ENCODE measurements around the gene MACROD2. TPM values are rescaled to one million over a fixed set of nuclear protein-coding genes. Genes with fewer than 3 reads are reported as not detected.

MACROD2 gene
- total RNA-seq, 1 donor from 2014 or later, result 3.1 TPM

GRCh38 chr20:15068486-15068885, 1073.2 kb downstream of the MACROD2 start:
- no peak overlapping the region for H3K4me3 ChIP-seq (ENCODE audit: low read length in 3 of 3)
- H3K27me3 ChIP-seq (ENCODE audit: control insufficient read depth in 3 of 3, insufficient read depth in 3 of 3, low read length in 3 of 3), result no peaks in the 10 kb centered on the region
- no peaks in the 10 kb centered on the region for H3K36me3 ChIP-seq (ENCODE audit: control insufficient read depth in 3 of 3, insufficient read depth in 3 of 3, low read length in 3 of 3)
- H3K27ac ChIP-seq (ENCODE audit: low read depth, low read length), result no peak overlapping the region
- no peaks in the 10 kb centered on the region for H3K9me3 ChIP-seq (ENCODE audit: control insufficient read depth in 3 of 3, low read length in 3 of 3)
- no peaks in the 10 kb centered on the region for H3K4me1 ChIP-seq (ENCODE audit: control insufficient read depth in 3 of 3, insufficient read depth in 3 of 3, low read length in 3 of 3)
- H3K9ac ChIP-seq (ENCODE audit: low read depth in 1 of 3, low read length in 3 of 3), result no peak overlapping the region

- Histone ChIP-seq H3K4me3 (ENCODE audit: low read length in 3 of 3) (no peak overlapping the region), H3K9me3 (ENCODE audit: control insufficient read depth in 3 of 3, low read length in 3 of 3) (no peaks in the 10 kb centered on the region), H3K9ac (ENCODE audit: low read depth in 1 of 3, low read length in 3 of 3) (no peak overlapping the region), H3K27ac (ENCODE audit: low read depth, low read length) (no peak overlapping the region), H3K4me1 (ENCODE audit: control insufficient read depth in 3 of 3, insufficient read depth in 3 of 3, low read length in 3 of 3) (no peaks in the 10 kb centered on the region), H3K36me3 (ENCODE audit: control insufficient read depth in 3 of 3, insufficient read depth in 3 of 3, low read length in 3 of 3) (no peaks in the 10 kb centered on the region), H3K27me3 (ENCODE audit: control insufficient read depth in 3 of 3, insufficient read depth in 3 of 3, low read length in 3 of 3) (no peaks in the 10 kb centered on the region)
These were observed 1074.0 kb downstream of the MACROD2 start for GRCh38 chr20:15069355-15069754.

GRCh38 chr20:15071085-15071808, 1075.9 kb downstream of the MACROD2 start:
- no peaks in the 10 kb centered on the region for H3K9me3 ChIP-seq (ENCODE audit: control insufficient read depth in 3 of 3, low read length in 3 of 3)
- no peak overlapping the region for H3K9ac ChIP-seq (ENCODE audit: low read depth in 1 of 3, low read length in 3 of 3)
- no peak overlapping the region for H3K4me3 ChIP-seq (ENCODE audit: low read length in 3 of 3)
- H3K4me1 ChIP-seq (ENCODE audit: control insufficient read depth in 3 of 3, insufficient read depth in 3 of 3, low read length in 3 of 3), result no peaks in the 10 kb centered on the region
- no peaks in the 10 kb centered on the region for H3K27me3 ChIP-seq (ENCODE audit: control insufficient read depth in 3 of 3, insufficient read depth in 3 of 3, low read length in 3 of 3)
- no peak overlapping the region for H3K27ac ChIP-seq (ENCODE audit: low read depth, low read length)
- no peaks in the 10 kb centered on the region for H3K36me3 ChIP-seq (ENCODE audit: control insufficient read depth in 3 of 3, insufficient read depth in 3 of 3, low read length in 3 of 3)

GRCh38 chr20:15072316-15072715, 1077.0 kb downstream of the MACROD2 start:
- Histone ChIP-seq H3K36me3 (ENCODE audit: control insufficient read depth in 3 of 3, insufficient read depth in 3 of 3, low read length in 3 of 3) (no peaks in the 10 kb centered on the region), H3K4me3 (ENCODE audit: low read length in 3 of 3) (no peak overlapping the region), H3K27me3 (ENCODE audit: control insufficient read depth in 3 of 3, insufficient read depth in 3 of 3, low read length in 3 of 3) (no peaks in the 10 kb centered on the region), H3K9me3 (ENCODE audit: control insufficient read depth in 3 of 3, low read length in 3 of 3) (no peaks in the 10 kb centered on the region), H3K27ac (ENCODE audit: low read depth, low read length) (no peak overlapping the region), H3K9ac (ENCODE audit: low read depth in 1 of 3, low read length in 3 of 3) (no peak overlapping the region), H3K4me1 (ENCODE audit: control insufficient read depth in 3 of 3, insufficient read depth in 3 of 3, low read length in 3 of 3) (no peaks in the 10 kb centered on the region)

- no peak overlapping the region for H3K9ac ChIP-seq (ENCODE audit: low read depth in 1 of 3, low read length in 3 of 3)
- no peak overlapping the region for H3K27ac ChIP-seq (ENCODE audit: low read depth, low read length)
- no peaks in the 10 kb centered on the region for H3K27me3 ChIP-seq (ENCODE audit: control insufficient read depth in 3 of 3, insufficient read depth in 3 of 3, low read length in 3 of 3)
- H3K9me3 ChIP-seq (ENCODE audit: control insufficient read depth in 3 of 3, low read length in 3 of 3), result no peaks in the 10 kb centered on the region
- no peaks in the 10 kb centered on the region for H3K4me1 ChIP-seq (ENCODE audit: control insufficient read depth in 3 of 3, insufficient read depth in 3 of 3, low read length in 3 of 3)
- H3K4me3 ChIP-seq (ENCODE audit: low read length in 3 of 3), result no peak overlapping the region
- H3K36me3 ChIP-seq (ENCODE audit: control insufficient read depth in 3 of 3, insufficient read depth in 3 of 3, low read length in 3 of 3), result no peaks in the 10 kb centered on the region
These were observed 1080.3 kb downstream of the MACROD2 start for GRCh38 chr20:15075586-15075985.

- H3K9ac ChIP-seq (ENCODE audit: low read depth in 1 of 3, low read length in 3 of 3), result no peak overlapping the region
- H3K4me1 ChIP-seq (ENCODE audit: control insufficient read depth in 3 of 3, insufficient read depth in 3 of 3, low read length in 3 of 3), result no peaks in the 10 kb centered on the region
- no peaks in the 10 kb centered on the region for H3K27me3 ChIP-seq (ENCODE audit: control insufficient read depth in 3 of 3, insufficient read depth in 3 of 3, low read length in 3 of 3)
These were observed 1081.5 kb downstream of the MACROD2 start for GRCh38 chr20:15076785-15077184.

GRCh38 chr20:15077733-15078250, 1082.5 kb downstream of the MACROD2 start:
- Histone ChIP-seq H3K4me1 (ENCODE audit: control insufficient read depth in 3 of 3, insufficient read depth in 3 of 3, low read length in 3 of 3) (no peaks in the 10 kb centered on the region), H3K9ac (ENCODE audit: low read depth in 1 of 3, low read length in 3 of 3) (no peak overlapping the region), H3K27me3 (ENCODE audit: control insufficient read depth in 3 of 3, insufficient read depth in 3 of 3, low read length in 3 of 3) (no peaks in the 10 kb centered on the region), H3K4me3 (ENCODE audit: low read length in 3 of 3) (no peak overlapping the region), H3K27ac (ENCODE audit: low read depth, low read length) (no peak overlapping the region), H3K9me3 (ENCODE audit: control insufficient read depth in 3 of 3, low read length in 3 of 3) (no peaks in the 10 kb centered on the region), H3K36me3 (ENCODE audit: control insufficient read depth in 3 of 3, insufficient read depth in 3 of 3, low read length in 3 of 3) (no peaks in the 10 kb centered on the region)

More at GRCh38 chr20:15076785-15077184, 1081.5 kb downstream of the MACROD2 start:
- Histone ChIP-seq H3K4me3 (ENCODE audit: low read length in 3 of 3) (no peak overlapping the region), H3K27ac (ENCODE audit: low read depth, low read length) (no peak overlapping the region), H3K36me3 (ENCODE audit: control insufficient read depth in 3 of 3, insufficient read depth in 3 of 3, low read length in 3 of 3) (no peaks in the 10 kb centered on the region), H3K9me3 (ENCODE audit: control insufficient read depth in 3 of 3, low read length in 3 of 3) (no peaks in the 10 kb centered on the region)

- H3K4me3 ChIP-seq (ENCODE audit: low read length in 3 of 3), result no peak overlapping the region
These were observed 1084.5 kb downstream of the MACROD2 start for GRCh38 chr20:15079594-15080340.

GRCh38 chr20:15081261-15081660, 1085.9 kb downstream of the MACROD2 start:
- H3K9ac ChIP-seq (ENCODE audit: low read depth in 1 of 3, low read length in 3 of 3), result no peak overlapping the region
- no peaks in the 10 kb centered on the region for H3K9me3 ChIP-seq (ENCODE audit: control insufficient read depth in 3 of 3, low read length in 3 of 3)
- no peak overlapping the region for H3K27ac ChIP-seq (ENCODE audit: low read depth, low read length)
- no peak overlapping the region for H3K4me3 ChIP-seq (ENCODE audit: low read length in 3 of 3)
- no peaks in the 10 kb centered on the region for H3K4me1 ChIP-seq (ENCODE audit: control insufficient read depth in 3 of 3, insufficient read depth in 3 of 3, low read length in 3 of 3)
- no peaks in the 10 kb centered on the region for H3K36me3 ChIP-seq (ENCODE audit: control insufficient read depth in 3 of 3, insufficient read depth in 3 of 3, low read length in 3 of 3)
- no peaks in the 10 kb centered on the region for H3K27me3 ChIP-seq (ENCODE audit: control insufficient read depth in 3 of 3, insufficient read depth in 3 of 3, low read length in 3 of 3)

More at GRCh38 chr20:15079594-15080340, 1084.5 kb downstream of the MACROD2 start:
- no peaks in the 10 kb centered on the region for H3K4me1 ChIP-seq (ENCODE audit: control insufficient read depth in 3 of 3, insufficient read depth in 3 of 3, low read length in 3 of 3)
- no peak overlapping the region for H3K9ac ChIP-seq (ENCODE audit: low read depth in 1 of 3, low read length in 3 of 3)
- H3K27me3 ChIP-seq (ENCODE audit: control insufficient read depth in 3 of 3, insufficient read depth in 3 of 3, low read length in 3 of 3), result no peaks in the 10 kb centered on the region
- H3K36me3 ChIP-seq (ENCODE audit: control insufficient read depth in 3 of 3, insufficient read depth in 3 of 3, low read length in 3 of 3), result no peaks in the 10 kb centered on the region
- no peaks in the 10 kb centered on the region for H3K9me3 ChIP-seq (ENCODE audit: control insufficient read depth in 3 of 3, low read length in 3 of 3)
- no peak overlapping the region for H3K27ac ChIP-seq (ENCODE audit: low read depth, low read length)

GRCh38 chr20:15091421-15092037, 1096.2 kb downstream of the MACROD2 start:
- Histone ChIP-seq H3K4me3 (ENCODE audit: low read length in 3 of 3) (no peak overlapping the region), H3K36me3 (ENCODE audit: control insufficient read depth in 3 of 3, insufficient read depth in 3 of 3, low read length in 3 of 3) (no peaks in the 10 kb centered on the region), H3K27me3 (ENCODE audit: control insufficient read depth in 3 of 3, insufficient read depth in 3 of 3, low read length in 3 of 3) (no peaks in the 10 kb centered on the region), H3K4me1 (ENCODE audit: control insufficient read depth in 3 of 3, insufficient read depth in 3 of 3, low read length in 3 of 3) (no peaks in the 10 kb centered on the region), H3K27ac (ENCODE audit: low read depth, low read length) (no peak overlapping the region), H3K9ac (ENCODE audit: low read depth in 1 of 3, low read length in 3 of 3) (no peak overlapping the region), H3K9me3 (ENCODE audit: control insufficient read depth in 3 of 3, low read length in 3 of 3) (no peaks in the 10 kb centered on the region)

Data from skeletal muscle tissue (tissue), 4 donors.